CD4-positive, alpha-beta T cell treated with Interleukin-1 beta for 1 hour (primary cell): Measurements from ENCODE around the gene RASIP1.

Experiments used
- DNase-seq, 2 donors: peaks; one replicate each; pipeline ENCODE4 v3.0.0-alpha.2; 2020 to 2022

Gene RASIP1

GRCh38 chr19:48752496-48753365 is 12.3 kb upstream of the RASIP1 start, which contains the start of gene FUT1:
FUT1 (minus strand) TSS chr19:48752641; CDS start chr19:48751281, 1,360 bp downstream.
- DNase-seq, result peak; percentile 21 to 36

GRCh38 chr19:48751845-48752495 is 11.6 kb upstream of the RASIP1 start:
- no peak for DNase-seq

GRCh38 chr19:48750771-48751504 is 10.5 kb upstream of the RASIP1 start:
- no peak for DNase-seq

GRCh38 chr19:48750351-48750750 is 9.9 kb upstream of the RASIP1 start:
- no peak for DNase-seq

- DNase-seq, result no peak
These were observed 9.3 kb upstream of the RASIP1 start for GRCh38 chr19:48749571-48750198.

- peak; percentile 61 for DNase-seq
These were observed 6.5 kb upstream of the RASIP1 start, which contains the start of gene IZUMO1 for GRCh38 chr19:48746738-48747575. IZUMO1 (minus strand) TSS chr19:48746909; CDS start chr19:48745859, 1,050 bp downstream.

GRCh38 chr19:48746110-48746509 is 5.7 kb upstream of the RASIP1 start:
- no peak for DNase-seq

GRCh38 chr19:48745208-48745995 is 5.0 kb upstream of the RASIP1 start:
- DNase-seq, result peak; percentile 52 to 72

GRCh38 chr19:48742096-48742495 is 1.7 kb upstream of the RASIP1 start:
- no peak for DNase-seq

GRCh38 chr19:48741129-48741999 is 954 bp upstream of the RASIP1 start:
- DNase-seq, result peak in 1 of 2 donors; percentile 29

GRCh38 chr19:48739404-48740163 is 826 bp downstream of the RASIP1 start:
- no peak for DNase-seq

- peak; percentile 92 to 94 for DNase-seq
These were observed 1.6 kb downstream of the RASIP1 start for GRCh38 chr19:48738557-48739403.

- DNase-seq, result peak in 1 of 2 donors; percentile 21
These were observed 2.9 kb downstream of the RASIP1 start for GRCh38 chr19:48737360-48737998.

- DNase-seq, result no peak
These were observed 5.3 kb downstream of the RASIP1 start for GRCh38 chr19:48735031-48735615.

GRCh38 chr19:48734625-48735024 is 5.8 kb downstream of the RASIP1 start:
- no peak for DNase-seq

GRCh38 chr19:48731452-48731851 is 9.0 kb downstream of the RASIP1 start:
- DNase-seq, result no peak
